ENCODE data around the gene TRA2B.

Gene TRA2B

GRCh38 chr3:185927501-185928200 lies 10.2 kb downstream of the TRA2B start:
- Histone ChIP-seq H3K9me3 (no peaks in the 10 kb centered on the region), H3K4me1 (peaks cover 16% of the 10 kb centered on the region), H3K27me3 (no peaks in the 10 kb centered on the region), H3K4me3 (ENCODE audit: low read depth, low read length) (no peak overlapping the region), H3K36me3 (peaks cover 96% of the 10 kb centered on the region)
- no peak for TF ChIP-seq CTCF (IDR thresholded peaks at IDR 0.05; ENCODE audit: low read depth, low read length)
- no peak for DNase-seq

GRCh38 chr3:185926445-185926844 lies 11.4 kb downstream of the TRA2B start:
- peaks cover 13% of the 10 kb centered on the region for H3K4me1 ChIP-seq
- H3K9me3 ChIP-seq, result no peaks in the 10 kb centered on the region

GRCh38 chr3:185925353-185925752 lies 12.5 kb downstream of the TRA2B start:
- DNase-seq, result no peak
- no peaks in the 10 kb centered on the region for H3K27me3 ChIP-seq
- H3K4me1 ChIP-seq, result peaks cover 7% of the 10 kb centered on the region
- H3K36me3 ChIP-seq, result peaks cover 100% of the 10 kb centered on the region
- no peak overlapping the region for H3K4me3 ChIP-seq (ENCODE audit: low read depth, low read length)
- TF ChIP-seq CTCF (IDR thresholded peaks at IDR 0.05; ENCODE audit: low read depth, low read length), result no peak
- H3K9me3 ChIP-seq, result no peaks in the 10 kb centered on the region

More at GRCh38 chr3:185926445-185926844, 11.4 kb downstream of the TRA2B start:
- Histone ChIP-seq H3K27me3 (no peaks in the 10 kb centered on the region), H3K4me3 (ENCODE audit: low read depth, low read length) (no peak overlapping the region), H3K36me3 (peaks cover 100% of the 10 kb centered on the region)
- DNase-seq, result no peak
- TF ChIP-seq CTCF (IDR thresholded peaks at IDR 0.05; ENCODE audit: low read depth, low read length), result no peak

- no peak for DNase-seq
- no peaks in the 10 kb centered on the region for H3K9me3 ChIP-seq
- H3K4me1 ChIP-seq, result peaks cover 6% of the 10 kb centered on the region
- TF ChIP-seq CTCF (IDR thresholded peaks at IDR 0.05; ENCODE audit: low read depth, low read length), result no peak
- H3K4me3 ChIP-seq (ENCODE audit: low read depth, low read length), result no peak overlapping the region
- H3K27me3 ChIP-seq, result no peaks in the 10 kb centered on the region
- peaks cover 100% of the 10 kb centered on the region for H3K36me3 ChIP-seq
Measured at GRCh38 chr3:185924375-185924774, 13.4 kb downstream of the TRA2B start.

- TF ChIP-seq CTCF (IDR thresholded peaks at IDR 0.05; ENCODE audit: low read depth, low read length), result no peak
- no peaks in the 10 kb centered on the region for H3K27me3 ChIP-seq
- H3K9me3 ChIP-seq, result no peaks in the 10 kb centered on the region
- H3K4me3 ChIP-seq (ENCODE audit: low read depth, low read length), result no peak overlapping the region
- H3K36me3 ChIP-seq, result peaks cover 100% of the 10 kb centered on the region
- DNase-seq, result no peak
- no peaks in the 10 kb centered on the region for H3K4me1 ChIP-seq
Measured at GRCh38 chr3:185920184-185920583, 17.6 kb downstream of the TRA2B start.

- Histone ChIP-seq H3K4me1 (no peaks in the 10 kb centered on the region), H3K36me3 (peaks cover 84% of the 10 kb centered on the region), H3K9me3 (no peaks in the 10 kb centered on the region), H3K4me3 (ENCODE audit: low read depth, low read length) (no peak overlapping the region), H3K27me3 (no peaks in the 10 kb centered on the region)
- TF ChIP-seq CTCF (IDR thresholded peaks at IDR 0.05; ENCODE audit: low read depth, low read length), result no peak
- no peak for DNase-seq
Measured at GRCh38 chr3:185916042-185916833, 21.6 kb downstream of the TRA2B start.

All from BE2C (cell line).